IMR-90 (cell line): ENCODE results near the gene LAPTM5. TPM values are rescaled to one million over a fixed set of nuclear protein-coding genes. Genes with fewer than 3 reads are reported as not detected.
A peak's percentile ranks its signal among the peaks of the same experiment; 100 is the strongest.

Source experiments
- ATAC-seq: fragments of 200-7000 bp; cut with Tn5 transposase; 2 replicates; pipeline ENCODE4 v1.9.1; 2020; ENCODE audit warnings: low read depth, mild to moderate bottlenecking, moderate library complexity
- BruUV-seq: library from RNA; stranded (reverse); fragments of 400-500 nt; replicated peaks from 2 replicates; lab custom pipeline; 2021; lab: Mats Ljungman, UMichigan
- CTCF ChIA-PET: fragments of 300-600 bp; formaldehyde crosslinking; extraction: SDS; loops from one replicate; lab custom pipeline; 2021; ENCODE audit warnings: antibody characterized with exemption; lab: Yijun Ruan, JAX
- POLR2A ChIA-PET: fragments of 300-600 bp; sonication (Branson Sonifier 250); formaldehyde crosslinking; loops from one replicate; lab custom pipeline; 2022; ENCODE audit warnings: antibody characterized with exemption; ENCODE audit not compliant: unreplicated experiment; lab: Charles Lee
- DNase-seq: peaks from one replicate; pipeline ENCODE4 v3.0.0; 2013
- H2AFZ ChIP-seq: replicated peaks from 2 replicates; pipeline ENCODE3; 2013; ENCODE audit warnings: low read length, mild to moderate bottlenecking; ENCODE audit not compliant: poor library complexity
- H2AK5ac ChIP-seq: 2 replicates; pipeline ENCODE4 v1.6.1; 2013; ENCODE audit warnings: low read depth, low read length, inconsistent platforms
- H2AK9ac ChIP-seq: replicated peaks from 2 replicates; pipeline ENCODE3; 2013; ENCODE audit warnings: mild to moderate bottlenecking, low read depth, low read length, moderate library complexity; ENCODE audit not compliant: poor library complexity
- H2BK120ac ChIP-seq: 2 replicates; pipeline ENCODE4 v1.6.1; 2013; ENCODE audit warnings: low read depth, low read length, inconsistent platforms
- H2BK15ac ChIP-seq: 3 replicates; pipeline ENCODE4 v1.6.1; 2013; ENCODE audit warnings: low read depth, low read length, inconsistent platforms
- H2BK20ac ChIP-seq: 2 replicates; pipeline ENCODE4 v1.6.1; 2013; ENCODE audit warnings: low read depth, mild to moderate bottlenecking, inconsistent platforms, low read length, moderate library complexity
- H2BK5ac ChIP-seq: 2 replicates; pipeline ENCODE4 v1.6.1; 2013; ENCODE audit warnings: mild to moderate bottlenecking, low read depth, low read length, inconsistent platforms; ENCODE audit not compliant: poor library complexity, severe bottlenecking
- H3K14ac ChIP-seq: replicated peaks from 2 replicates; pipeline ENCODE4 v1.6.1; 2013; ENCODE audit warnings: low read depth, low read length, inconsistent platforms
- H3K18ac ChIP-seq: 2 replicates; pipeline ENCODE4 v1.6.1; 2013; ENCODE audit warnings: low read depth, low read length, control low read depth
- H3K23ac ChIP-seq: 2 replicates; pipeline ENCODE4 v1.6.1; 2013; ENCODE audit warnings: low read depth, low read length, inconsistent platforms
- H3K27ac ChIP-seq: 2 replicates; pipeline ENCODE4 v1.5.1; 2013; ENCODE audit warnings: mild to moderate bottlenecking, control low read depth, low read length; ENCODE audit not compliant: insufficient read depth
- H3K27me3 ChIP-seq: 2 replicates; pipeline ENCODE4 v1.6.1; 2013; ENCODE audit warnings: low read length; ENCODE audit not compliant: control insufficient read depth, insufficient read depth
- H3K36me3 ChIP-seq: 2 replicates; pipeline ENCODE4 v1.6.1; 2013; ENCODE audit warnings: low read length, mixed read lengths; ENCODE audit not compliant: control insufficient read depth, insufficient read depth
- H3K4ac ChIP-seq: 2 replicates; pipeline ENCODE4 v1.6.1; 2013; ENCODE audit warnings: low read depth, low read length, inconsistent platforms
- H3K4me1 ChIP-seq: 2 replicates; pipeline ENCODE4 v1.6.1; 2013; ENCODE audit warnings: low read length, mixed read lengths; ENCODE audit not compliant: control insufficient read depth, insufficient read depth
- H3K4me2 ChIP-seq: 2 replicates; pipeline ENCODE4 v1.6.1; 2013; ENCODE audit warnings: low read depth, mild to moderate bottlenecking, control low read depth, low read length, moderate library complexity
- H3K4me3 ChIP-seq: 2 replicates; pipeline ENCODE4 v1.5.1; 2013; ENCODE audit warnings: low read depth, mild to moderate bottlenecking, control low read depth, low read length, moderate library complexity; ENCODE audit not compliant: insufficient read depth
- H3K56ac ChIP-seq: 2 replicates; pipeline ENCODE4 v1.6.1; 2013; ENCODE audit warnings: low read length, inconsistent platforms; ENCODE audit not compliant: insufficient read depth; ENCODE audit errors: extremely low read depth
- H3K79me1 ChIP-seq, 2 experiments: 2 replicates each; pipeline ENCODE4 v1.6.1; 2013; ENCODE audit warnings: low read length in 2 of 2, inconsistent platforms in 1 of 2, low read depth in 1 of 2
- H3K9ac ChIP-seq: 2 replicates; pipeline ENCODE4 v1.6.1; 2013; ENCODE audit warnings: low read depth, low read length, control low read depth
- H3K9me1 ChIP-seq: 2 replicates; pipeline ENCODE4 v1.6.1; 2013; ENCODE audit warnings: low read length, inconsistent platforms; ENCODE audit not compliant: insufficient read depth
- H3K9me3 ChIP-seq: 2 replicates; pipeline ENCODE4 v1.6.1; 2013; ENCODE audit warnings: low read length; ENCODE audit not compliant: control insufficient read depth, insufficient read depth
- H4K20me1 ChIP-seq: 2 replicates; pipeline ENCODE4 v1.6.1; 2013; ENCODE audit warnings: low read length, inconsistent platforms; ENCODE audit not compliant: insufficient read depth
- H4K5ac ChIP-seq: 2 replicates; pipeline ENCODE4 v1.6.1; 2013; ENCODE audit warnings: mild to moderate bottlenecking, low read depth, low read length, control low read depth
- H4K8ac ChIP-seq, 2 experiments: 2 replicates each; pipeline ENCODE4 v1.6.1; 2013; ENCODE audit warnings: low read depth in 2 of 2, low read length in 2 of 2, control low read depth in 1 of 2, inconsistent platforms in 1 of 2
- H4K91ac ChIP-seq: 2 replicates; pipeline ENCODE4 v1.6.1; 2013; ENCODE audit warnings: low read depth, low read length, inconsistent platforms; ENCODE audit not compliant: insufficient read depth
- CHD1 ChIP-seq: IDR thresholded peaks from 2 replicates; pipeline ENCODE4 v1.6.1; 2012; ENCODE audit warnings: low read depth, low read length, improper control_type of control experiment
- MAFK ChIP-seq: IDR thresholded peaks from 2 replicates; pipeline ENCODE4 v1.6.1; 2012; ENCODE audit warnings: low read depth, low read length, improper control_type of control experiment
- MXI1 ChIP-seq: IDR thresholded peaks from 2 replicates; pipeline ENCODE4 v1.6.1; 2012; ENCODE audit warnings: low read depth, mild to moderate bottlenecking, low read length, moderate library complexity, borderline replicate concordance
- POLR2A ChIP-seq: IDR thresholded peaks from 2 replicates; pipeline ENCODE4 v1.6.1; 2012; ENCODE audit warnings: mild to moderate bottlenecking, low read depth, low read length
- RFX5 ChIP-seq: IDR thresholded peaks from 2 replicates; pipeline ENCODE4 v1.8.0; 2012; ENCODE audit warnings: low read depth, mild to moderate bottlenecking, low read length, moderate library complexity
- USF2 ChIP-seq: fragments of 150-350 bp; IDR thresholded peaks from 2 replicates; pipeline ENCODE4 v1.6.1; 2017; ENCODE audit warnings: mild to moderate bottlenecking, antibody characterized with exemption, low read length, low read depth
- WGBS, 2 experiments: methylation state at CpG; one replicate each; pipeline versions ENCODE4 v1.1.5 to v1.1.7; 2013; ENCODE audit warnings: missing lambda C conversion rate in 2 of 2; ENCODE audit not compliant: insufficient read length in 1 of 2; ENCODE audit errors: extremely low coverage in 2 of 2; 5-methylcytosine and 5-hydroxymethylcytosine counted together
- dilution Hi-C: fragments of 300-500 bp; cut with HindIII; formaldehyde crosslinking; loops from one replicate; pipeline ENCODE4 v1.14.3; 2018; ENCODE audit warnings: low sequenced_read_pairs; ENCODE audit not compliant: unreplicated experiment
- in situ Hi-C: fragments of 300-500 bp; cut with MboI; formaldehyde crosslinking; loops from 3 replicates; pipeline ENCODE4 v1.14.3; 2019; ENCODE audit warnings: low sequenced_read_pairs, inconsistent platforms, mixed read lengths
- intact Hi-C: fragments of 100-400 bp; cut with micrococcal nuclease; formaldehyde crosslinking; loops from 2 replicates; pipeline ENCODE4 v1.10.0; 2022
- polyA plus RNA-seq, 3 experiments: library from polyadenylated mRNA; depleted of rRNA; stranded (reverse); fragments of >200 nt; gene quantifications; 2 replicates each; pipeline ENCODE4 v1.2.3, GENCODE V29; 2012; ENCODE audit warnings: low replicate concordance in 1 of 3
- total RNA-seq: library from RNA; depleted of rRNA; stranded (reverse); fragments of >200 nt; gene quantifications from 2 replicates; pipeline ENCODE4 v1.2.3, GENCODE V29; 2012

LAPTM5 gene
- total and polyA plus RNA-seq, 2 of the 4 experiments (the other 2 are of a cell fraction): 0.09 TPM; not detected in 1

- DNase-seq: no peak
- no peak for TF ChIP-seq POLR2A
- TF ChIP-seq MAFK: no peak
- TF ChIP-seq MXI1: no peak
- TF ChIP-seq USF2: no peak
- TF ChIP-seq CHD1: no peak
- TF ChIP-seq RFX5: no peak
- no peak overlapping the region for H3K9ac ChIP-seq
- H3K79me1 ChIP-seq: no peaks in the 10 kb centered on the region
- no peak overlapping the region for H2BK15ac ChIP-seq
- ChIA-PET POLR2A (no interaction called here), CTCF (interaction anchor here (1.0 to 1.3 kb wide), 2 partner anchors 11 to 13 kb away, joined by 3 to 5 read pairs; no protein-coding TSS in a partner anchor)
- H3K4me3 ChIP-seq: no peak overlapping the region
- no peaks in the 10 kb centered on the region; the same call in 1 of the 2 replicates for H3K9me1 ChIP-seq
- H2AK9ac ChIP-seq: no peak overlapping the region
- H2AK5ac ChIP-seq: no peak overlapping the region
- H3K36me3 ChIP-seq: no peaks in the 10 kb centered on the region
- no peak overlapping the region for H4K8ac ChIP-seq
- dilution Hi-C loops: no loop called here
- H3K14ac ChIP-seq: no peak overlapping the region
- no peak for ATAC-seq
- intact Hi-C loops: no loop called here
- no peak overlapping the region for H3K18ac ChIP-seq
- BruUV-seq: no TSS peak
- no peak overlapping the region for H2BK20ac ChIP-seq
- in situ Hi-C loops: no loop called here
- WGBS, 2 experiments: no CpG with 5 or more reads among the region's 16 CpGs
- H3K4me2 ChIP-seq: no peak overlapping the region
- peaks cover 26% of the 10 kb centered on the region for H3K27me3 ChIP-seq
- H4K5ac ChIP-seq: no peak overlapping the region
- no peak overlapping the region for H2BK5ac ChIP-seq
- no peak overlapping the region for H3K27ac ChIP-seq
- H3K23ac ChIP-seq: no peak overlapping the region
- H4K91ac ChIP-seq: no peak overlapping the region
- H3K56ac ChIP-seq: no peak overlapping the region
- peaks cover 4% of the 10 kb centered on the region; the same call in 1 of the 2 replicates for H3K4me1 ChIP-seq
- H3K4ac ChIP-seq: no peak overlapping the region
- H2BK120ac ChIP-seq: no peak overlapping the region
- H2AFZ ChIP-seq: peak overlapping the region; percentile 9
- H3K9me3 ChIP-seq: peaks cover 4% of the 10 kb centered on the region
- no peaks in the 10 kb centered on the region; the same call in 1 of the 2 replicates for H4K20me1 ChIP-seq
Observed at GRCh38 chr1:30793209-30793608, 35.6 kb upstream of the LAPTM5 start.
